OCI-LY1 (cell line): ENCODE measurements around the gene TPRA1.

Source experiments
- H2AFZ ChIP-seq: fragments of 200-600 bp; sonication (generic), shearing (Covaris generic); 2 replicates; pipeline ENCODE4 v1.6.0; 2014; ENCODE audit warnings: antibody characterized with exemption, mild to moderate bottlenecking, low read length
- H3F3A ChIP-seq: fragments of 200-600 bp; sonication (generic), shearing (Covaris generic); 2 replicates; pipeline ENCODE4 v1.6.0; 2014; ENCODE audit warnings: mild to moderate bottlenecking, antibody characterized with exemption, low read length, moderate library complexity; ENCODE audit not compliant: insufficient read depth
- H3K27ac ChIP-seq: fragments of 200-600 bp; sonication (generic); 2 replicates; pipeline ENCODE4 v1.5.1; 2014; ENCODE audit warnings: low read length, mixed run types, mild to moderate bottlenecking, low read depth; ENCODE audit not compliant: poor library complexity, severe bottlenecking
- H3K27me3 ChIP-seq: fragments of 200-600 bp; sonication (generic); 2 replicates; pipeline ENCODE4 v1.6.0; 2014; ENCODE audit warnings: antibody characterized with exemption, mild to moderate bottlenecking, low read length, moderate library complexity; ENCODE audit not compliant: insufficient read depth
- H3K36me3 ChIP-seq: fragments of 200-600 bp; sonication (generic); 2 replicates; pipeline ENCODE4 v1.6.1; 2014; ENCODE audit warnings: mild to moderate bottlenecking, antibody characterized with exemption, low read length, moderate library complexity, mixed read lengths; ENCODE audit not compliant: insufficient read depth
- H3K4me1 ChIP-seq: fragments of 200-600 bp; sonication (generic); 2 replicates; pipeline ENCODE4 v1.5.1; 2014; ENCODE audit warnings: mild to moderate bottlenecking, low read length, moderate library complexity; ENCODE audit not compliant: insufficient read depth, severe bottlenecking
- H3K4me2 ChIP-seq: fragments of 200-600 bp; sonication (generic), shearing (Covaris generic); 2 replicates; pipeline ENCODE4 v1.6.1; 2014; ENCODE audit warnings: low read length
- H3K4me3 ChIP-seq: fragments of 200-600 bp; sonication (generic); 2 replicates; pipeline ENCODE4 v1.5.1; 2014; ENCODE audit warnings: low read length, low read depth, mild to moderate bottlenecking, mixed read lengths; ENCODE audit not compliant: poor library complexity, severe bottlenecking
- H3K79me2 ChIP-seq: fragments of 200-600 bp; shearing (Covaris generic); 2 replicates; pipeline ENCODE4 v1.6.1; 2016; ENCODE audit warnings: mixed run types, low read length, mixed read lengths; ENCODE audit not compliant: insufficient read depth
- H3K9ac ChIP-seq: fragments of 200-600 bp; sonication (generic), shearing (Covaris generic); 2 replicates; pipeline ENCODE4 v1.6.1; 2014; ENCODE audit warnings: mild to moderate bottlenecking, low read length, mixed read lengths
- H3K9me2 ChIP-seq: fragments of 200-600 bp; sonication (generic), shearing (Covaris generic); 2 replicates; pipeline ENCODE4 v1.6.1; 2014; ENCODE audit warnings: low read depth, mild to moderate bottlenecking, low read length, mixed read lengths
- H3K9me3 ChIP-seq: fragments of 200-600 bp; shearing (Covaris generic); 2 replicates; pipeline ENCODE4 v1.6.1; 2014; ENCODE audit warnings: low read length, mixed read lengths
- H4K20me1 ChIP-seq: fragments of 200-600 bp; sonication (generic), shearing (Covaris generic); 2 replicates; pipeline ENCODE4 v1.6.0; 2016; ENCODE audit warnings: mild to moderate bottlenecking, low read length; ENCODE audit not compliant: insufficient read depth
- EZH2 ChIP-seq: fragments of 200-600 bp; sonication (generic), shearing (Covaris generic); IDR thresholded peaks from 2 replicates; pipeline ENCODE4 v1.8.0; 2017; ENCODE audit warnings: borderline replicate concordance, mixed run types, mild to moderate bottlenecking, antibody characterized with exemption, low read length, moderate library complexity, mixed read lengths
- TF ChIP-seq, protein P1 (sequence below): fragments of 200-600 bp; sonication (generic), shearing (Covaris generic); IDR thresholded peaks from 2 replicates; pipeline ENCODE4 v1.5.1; 2017; ENCODE audit warnings: mild to moderate bottlenecking, antibody characterized with exemption, low read length, moderate library complexity, mixed read lengths

TPRA1 gene

DNA sequence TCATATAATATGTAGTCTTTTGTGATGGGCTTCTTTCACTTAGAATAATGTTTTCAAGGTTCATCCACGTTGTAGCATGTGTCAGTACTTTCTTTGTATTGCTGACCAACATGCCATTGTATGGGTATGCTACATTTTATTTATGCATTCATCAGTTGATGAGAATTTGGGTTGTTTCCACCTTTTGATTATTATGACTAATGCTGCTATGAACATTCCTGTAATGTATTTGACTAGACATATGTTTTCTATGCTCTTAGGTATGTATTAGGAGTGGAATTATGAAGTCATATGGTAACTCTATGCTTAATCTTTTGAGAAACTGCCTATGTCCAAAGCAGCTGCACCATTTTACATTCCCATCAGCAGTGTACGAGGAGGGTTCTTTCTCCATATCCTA is 35.3 kb upstream of the TPRA1 start:
- Histone ChIP-seq H3F3A (no peaks in the 10 kb centered on the region), H3K4me1 (peaks cover 19% of the 10 kb centered on the region), H3K27me3 (no peaks in the 10 kb centered on the region; the same call in 1 of the 2 replicates), H3K27ac (no peak overlapping the region), H3K9me3 (no peaks in the 10 kb centered on the region), H3K79me2 (no peaks in the 10 kb centered on the region), H2AFZ (no peak overlapping the region), H3K36me3 (peaks cover 24% of the 10 kb centered on the region), H3K4me2 (no peak overlapping the region), H3K9ac (no peak overlapping the region), H3K9me2 (no peaks in the 10 kb centered on the region), H3K4me3 (no peak overlapping the region), H4K20me1 (no peaks in the 10 kb centered on the region)
- TF ChIP-seq, protein P1, sequence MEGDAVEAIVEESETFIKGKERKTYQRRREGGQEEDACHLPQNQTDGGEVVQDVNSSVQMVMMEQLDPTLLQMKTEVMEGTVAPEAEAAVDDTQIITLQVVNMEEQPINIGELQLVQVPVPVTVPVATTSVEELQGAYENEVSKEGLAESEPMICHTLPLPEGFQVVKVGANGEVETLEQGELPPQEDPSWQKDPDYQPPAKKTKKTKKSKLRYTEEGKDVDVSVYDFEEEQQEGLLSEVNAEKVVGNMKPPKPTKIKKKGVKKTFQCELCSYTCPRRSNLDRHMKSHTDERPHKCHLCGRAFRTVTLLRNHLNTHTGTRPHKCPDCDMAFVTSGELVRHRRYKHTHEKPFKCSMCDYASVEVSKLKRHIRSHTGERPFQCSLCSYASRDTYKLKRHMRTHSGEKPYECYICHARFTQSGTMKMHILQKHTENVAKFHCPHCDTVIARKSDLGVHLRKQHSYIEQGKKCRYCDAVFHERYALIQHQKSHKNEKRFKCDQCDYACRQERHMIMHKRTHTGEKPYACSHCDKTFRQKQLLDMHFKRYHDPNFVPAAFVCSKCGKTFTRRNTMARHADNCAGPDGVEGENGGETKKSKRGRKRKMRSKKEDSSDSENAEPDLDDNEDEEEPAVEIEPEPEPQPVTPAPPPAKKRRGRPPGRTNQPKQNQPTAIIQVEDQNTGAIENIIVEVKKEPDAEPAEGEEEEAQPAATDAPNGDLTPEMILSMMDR: no peak
- TF ChIP-seq EZH2: no peak

DNA sequence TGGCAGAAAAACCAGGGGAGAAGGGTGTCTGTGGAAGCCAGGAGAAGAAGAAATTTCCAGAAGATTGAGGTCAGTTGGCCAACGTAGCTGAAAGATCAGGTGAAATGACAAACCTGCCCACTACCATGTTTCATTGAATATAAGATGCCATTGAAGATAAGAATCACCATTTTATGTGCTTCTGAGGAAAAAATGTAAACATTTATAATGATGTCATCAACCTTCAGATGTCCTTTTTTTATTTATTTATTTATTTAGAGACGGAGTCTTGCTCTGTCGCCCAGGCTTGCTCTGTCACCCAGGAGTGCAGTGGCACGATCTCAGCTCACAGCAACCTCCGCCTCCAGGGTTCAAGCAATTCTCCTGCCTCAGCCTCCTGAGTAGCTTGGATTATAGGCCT is 33.5 kb upstream of the TPRA1 start:
- H3K36me3 ChIP-seq: peaks cover 42% of the 10 kb centered on the region
- no peak overlapping the region for H3K9ac ChIP-seq
- no peak overlapping the region for H2AFZ ChIP-seq
- H3K9me3 ChIP-seq: no peaks in the 10 kb centered on the region
- H3K9me2 ChIP-seq: no peaks in the 10 kb centered on the region
- no peaks in the 10 kb centered on the region for H4K20me1 ChIP-seq
- no peak overlapping the region for H3K4me3 ChIP-seq
- no peak overlapping the region for H3K27ac ChIP-seq
- H3K4me2 ChIP-seq: no peak overlapping the region
- H3F3A ChIP-seq: no peaks in the 10 kb centered on the region
- H3K27me3 ChIP-seq: no peaks in the 10 kb centered on the region; the same call in 1 of the 2 replicates
- TF ChIP-seq, protein P1: no peak
- TF ChIP-seq EZH2: no peak
- H3K4me1 ChIP-seq: peaks cover 5% of the 10 kb centered on the region
- no peaks in the 10 kb centered on the region for H3K79me2 ChIP-seq

DNA sequence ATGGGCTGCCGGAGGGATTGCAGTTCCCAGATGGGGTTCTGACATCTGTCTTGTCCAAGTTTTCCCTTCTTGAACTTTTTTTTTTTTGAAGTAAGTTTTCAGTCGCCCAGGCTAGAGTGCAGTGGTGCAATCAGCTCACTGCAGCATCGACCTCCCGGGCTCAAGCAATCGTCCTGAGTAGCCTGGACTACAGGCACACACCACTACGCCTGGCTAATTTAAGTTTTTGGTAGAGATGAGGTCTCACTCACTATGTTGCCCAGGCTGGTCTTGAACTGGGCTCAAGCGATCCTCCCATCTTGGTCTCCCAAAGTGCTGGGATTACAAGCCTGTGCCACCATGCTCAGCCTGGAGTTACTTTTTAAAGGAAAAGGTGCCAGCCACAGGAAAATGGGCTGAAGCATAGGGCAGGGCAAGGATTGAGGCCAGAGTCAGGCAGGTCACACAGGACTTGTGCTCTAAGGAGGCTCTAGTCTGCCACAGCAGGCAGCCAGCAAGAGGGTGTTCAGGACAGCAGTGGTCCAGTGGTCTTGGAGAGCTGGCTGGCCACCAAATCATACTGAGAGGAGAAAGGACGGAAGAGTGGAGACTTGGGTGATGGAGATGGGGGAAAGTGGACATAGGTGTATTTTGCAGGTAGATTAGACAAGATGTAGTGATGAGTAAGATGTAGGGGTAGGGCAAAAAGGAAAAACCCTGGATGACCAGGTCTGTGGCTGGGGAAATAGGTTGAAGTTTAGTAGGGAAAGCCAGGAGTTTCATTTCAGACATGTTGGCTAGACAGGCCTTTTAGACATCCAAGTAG is 32.4 kb upstream of the TPRA1 start:
- Histone ChIP-seq H3K36me3 (peaks cover 53% of the 10 kb centered on the region), H3K4me1 (peaks cover 5% of the 10 kb centered on the region), H4K20me1 (no peaks in the 10 kb centered on the region), H2AFZ (no peak overlapping the region), H3K27me3 (no peaks in the 10 kb centered on the region; the same call in 1 of the 2 replicates), H3K27ac (no peak overlapping the region), H3K9me2 (no peaks in the 10 kb centered on the region), H3K4me2 (no peak overlapping the region), H3K9me3 (no peaks in the 10 kb centered on the region), H3K79me2 (no peaks in the 10 kb centered on the region), H3K9ac (no peak overlapping the region), H3F3A (no peaks in the 10 kb centered on the region), H3K4me3 (no peak overlapping the region)
- TF ChIP-seq, protein P1: no peak
- no peak for TF ChIP-seq EZH2
